PFSK-1 (cell line): Measurements from ENCODE around the gene FOXO6.

Source experiments
- FOXP2 ChIP-seq: optimal IDR thresholded peaks from 2 replicates; pipeline ENCODE3; 2011; ENCODE audit warnings: borderline replicate concordance, control low read depth, inconsistent platforms; ENCODE audit not compliant: insufficient read depth; ENCODE audit errors: extremely low read length, extremely low read depth
- POLR2AphosphoS5 ChIP-seq: IDR thresholded peaks from 2 replicates; pipeline ENCODE4 v1.6.1; 2012; ENCODE audit warnings: low read depth, mild to moderate bottlenecking, control low read depth, low read length, moderate library complexity
- SIN3A ChIP-seq: IDR thresholded peaks from 2 replicates; pipeline ENCODE4 v1.6.1; 2012; ENCODE audit warnings: mild to moderate bottlenecking, low read length, moderate library complexity, borderline replicate concordance; ENCODE audit not compliant: insufficient read depth
- TAF1 ChIP-seq: IDR thresholded peaks from 2 replicates; pipeline ENCODE4 v1.6.1; 2012; ENCODE audit warnings: low read length, control low read depth, borderline replicate concordance; ENCODE audit not compliant: insufficient read depth

GRCh38 chr1:41358131-41359021 is 2.9 kb upstream of the FOXO6 start:
- TF ChIP-seq SIN3A = no peak
- TF ChIP-seq TAF1 = no peak
- TF ChIP-seq POLR2AphosphoS5 = no peak
- TF ChIP-seq FOXP2 = no peak
